GM19099 (cell line): Measurements from ENCODE around the gene NDST4.

ENCODE experiments used
- POLR2A ChIP-seq: IDR thresholded peaks from 3 replicates; pipeline ENCODE4 v1.6.1; 2011; ENCODE audit warnings: low read depth; ENCODE audit not compliant: insufficient read length; ENCODE audit errors: extremely low read depth

NDST4 gene

GRCh38 chr4:115113506-115114106, at the start of gene NDST4:
NDST4 (minus strand) TSS chr4:115113620; CDS start chr4:115077036, 36,584 bp downstream.
- no peak for TF ChIP-seq POLR2A

GRCh38 chr4:115159141-115159540, 45.7 kb upstream of the NDST4 start:
- TF ChIP-seq POLR2A, result no peak

GRCh38 chr4:115158296-115158695, 44.9 kb upstream of the NDST4 start:
- no peak for TF ChIP-seq POLR2A

GRCh38 chr4:115154826-115155225, 41.4 kb upstream of the NDST4 start:
- no peak for TF ChIP-seq POLR2A

- no peak for TF ChIP-seq POLR2A
Measured at GRCh38 chr4:115152965-115153364, 39.5 kb upstream of the NDST4 start.

GRCh38 chr4:115152081-115152480, 38.7 kb upstream of the NDST4 start:
- no peak for TF ChIP-seq POLR2A

GRCh38 chr4:115149106-115149505, 35.7 kb upstream of the NDST4 start:
- TF ChIP-seq POLR2A, result no peak

GRCh38 chr4:115145393-115146160, 32.2 kb upstream of the NDST4 start:
- no peak for TF ChIP-seq POLR2A

- TF ChIP-seq POLR2A, result no peak
Measured at GRCh38 chr4:115128037-115128436, 14.6 kb upstream of the NDST4 start.

DNA sequence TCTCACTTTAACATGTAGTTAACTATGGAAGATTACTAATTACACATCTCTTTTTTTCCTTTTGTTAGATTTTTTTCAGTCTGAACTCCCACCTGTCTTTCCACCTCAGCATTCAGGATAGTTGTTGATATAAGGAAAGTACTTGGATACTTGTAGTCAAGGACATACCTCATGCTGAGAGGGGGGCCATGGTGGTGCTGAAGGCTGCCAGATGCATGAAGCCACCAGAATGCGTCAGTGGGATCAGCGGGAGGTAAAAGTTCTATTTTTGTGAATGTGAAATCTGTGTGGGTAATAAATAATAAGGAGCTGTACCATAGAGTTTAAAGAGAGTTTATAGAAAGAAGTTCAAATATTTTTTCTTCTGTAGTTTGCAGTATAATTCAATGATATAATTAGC, 13.1 kb upstream of the NDST4 start:
- no peak for TF ChIP-seq POLR2A

- no peak for TF ChIP-seq POLR2A
Measured at GRCh38 chr4:115121351-115122043, 8.1 kb upstream of the NDST4 start.

GRCh38 chr4:115119804-115120352, 6.5 kb upstream of the NDST4 start:
- no peak for TF ChIP-seq POLR2A

DNA sequence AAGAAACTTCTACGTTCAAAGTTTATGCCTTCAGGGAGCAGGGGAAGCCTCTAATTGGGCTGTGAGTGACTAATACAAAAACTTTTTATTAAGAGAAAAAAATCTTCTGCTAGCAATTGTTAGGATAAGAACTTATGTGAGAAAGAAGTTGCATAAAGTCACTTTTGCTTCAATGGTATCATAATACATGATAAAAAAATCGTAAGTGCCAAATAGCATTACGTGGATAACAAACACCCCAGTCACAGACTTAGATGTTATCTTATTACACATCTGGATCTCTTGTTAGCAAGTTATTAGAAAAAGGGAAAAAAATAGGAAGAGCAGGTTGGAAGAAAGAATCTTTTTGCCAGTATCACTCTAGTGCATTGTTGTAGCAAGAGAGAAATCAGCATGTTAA, 4.2 kb upstream of the NDST4 start:
- no peak for TF ChIP-seq POLR2A

DNA sequence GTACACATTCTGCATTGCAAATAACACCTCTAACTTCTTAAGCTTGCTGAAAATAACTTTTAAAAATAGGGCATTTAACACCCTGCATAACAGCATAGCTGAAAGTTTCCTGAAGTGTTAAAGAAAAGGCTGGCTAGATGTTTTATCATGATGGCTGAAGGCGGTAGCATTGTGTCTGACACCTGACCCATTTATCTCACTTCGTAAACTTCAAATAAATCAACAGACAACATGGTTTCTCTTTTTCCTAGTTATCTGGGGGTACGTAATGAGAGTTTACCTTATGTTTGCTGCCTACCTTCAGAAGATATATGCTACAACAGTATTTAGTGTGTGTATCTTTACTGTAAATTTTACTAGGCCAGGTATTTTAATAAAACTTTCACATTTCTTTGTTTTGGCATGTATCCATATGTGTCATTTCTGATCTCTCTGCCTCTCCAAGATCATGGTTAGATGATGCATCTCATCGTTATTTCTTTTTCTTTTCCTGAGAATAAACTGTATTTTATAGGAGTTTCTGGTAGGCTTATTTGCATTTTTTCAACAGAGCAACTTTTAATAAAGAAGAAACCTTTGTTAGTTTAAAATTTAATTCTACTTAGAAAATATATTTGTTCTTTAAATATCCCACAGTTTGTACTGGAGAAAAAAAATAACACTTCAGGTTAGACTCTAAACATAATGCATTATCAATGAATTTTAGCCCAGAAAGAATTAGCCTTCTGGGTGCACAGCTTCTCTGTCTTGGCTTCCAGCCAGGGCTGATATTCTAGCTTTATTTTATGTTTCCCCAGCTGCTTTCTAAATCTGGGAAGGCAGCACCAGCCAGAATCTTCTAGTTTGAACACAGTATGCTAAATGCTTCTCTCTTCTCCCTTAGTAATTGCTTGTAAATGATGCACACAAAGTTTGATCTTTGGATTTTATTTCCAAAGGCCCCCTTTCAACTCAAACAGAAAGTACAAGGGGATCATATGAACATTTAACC, 2.9 kb downstream of the NDST4 start:
- no peak for TF ChIP-seq POLR2A
